TTC549 (cell line): ENCODE data around the gene KLHL25.
"Not testable (repeated sequence)": the region's sequence is repeated elsewhere in the genome, so short reads cannot be mapped to it uniquely, and the experiment has no call there.

Source experiments
- FAIRE-seq: peaks from 2 replicates; lab custom pipeline; 2012; peaks lifted over from hg19 to GRCh38; lab: Jason Lieb, UNC

KLHL25 gene

DNA sequence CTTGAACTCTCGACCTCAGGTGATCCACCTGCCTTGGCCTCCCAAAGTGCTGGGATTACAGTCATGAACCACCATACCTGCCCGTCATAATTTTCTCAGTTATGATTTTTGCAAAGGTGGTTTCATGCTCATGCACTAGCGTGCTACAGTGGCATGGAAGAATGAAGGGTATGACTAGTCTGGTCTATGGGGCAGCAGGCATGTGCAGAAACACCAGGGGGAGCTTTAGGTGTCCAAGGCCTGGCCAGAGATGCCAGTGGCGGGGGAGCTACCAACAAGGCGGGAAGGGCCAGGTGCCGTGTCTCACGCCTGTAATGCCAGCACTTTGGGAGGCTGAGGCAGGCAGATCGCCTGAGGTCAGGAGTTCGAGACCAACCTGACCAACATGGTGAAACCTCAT, 7.9 kb upstream of the KLHL25 start:
- FAIRE-seq, result not testable (repeated sequence)

DNA sequence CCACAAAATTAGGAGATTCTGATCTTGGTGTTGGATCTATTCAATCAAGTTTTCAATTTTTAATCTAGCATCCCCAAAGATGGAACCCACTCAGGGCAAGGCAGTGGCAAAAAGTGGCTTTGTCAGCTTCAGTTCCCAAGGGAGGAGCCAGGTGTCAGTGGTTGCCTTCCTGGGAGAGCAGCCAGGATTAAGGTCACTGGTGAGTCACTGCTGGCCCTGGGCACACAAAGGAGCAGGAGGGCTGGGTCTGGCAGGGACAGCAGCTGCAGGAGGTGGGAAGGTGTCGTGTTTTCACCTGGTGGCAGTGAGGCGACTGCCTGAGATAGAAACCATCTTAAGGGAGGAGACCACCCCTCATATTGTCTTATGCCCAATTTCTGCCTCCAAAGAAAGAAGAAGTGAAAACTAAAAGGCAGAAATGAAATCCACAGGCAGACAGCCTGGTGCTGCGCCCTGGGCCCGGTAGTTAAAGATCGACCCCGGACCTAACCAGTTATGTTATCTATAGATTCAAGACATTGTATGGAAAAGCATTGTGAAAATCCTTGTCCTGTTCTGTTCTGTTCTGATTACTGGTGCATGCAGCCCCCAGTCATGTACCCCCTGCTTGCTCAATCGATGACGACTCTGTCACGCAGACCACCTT, 5.9 kb upstream of the KLHL25 start:
- FAIRE-seq, result no peak

DNA sequence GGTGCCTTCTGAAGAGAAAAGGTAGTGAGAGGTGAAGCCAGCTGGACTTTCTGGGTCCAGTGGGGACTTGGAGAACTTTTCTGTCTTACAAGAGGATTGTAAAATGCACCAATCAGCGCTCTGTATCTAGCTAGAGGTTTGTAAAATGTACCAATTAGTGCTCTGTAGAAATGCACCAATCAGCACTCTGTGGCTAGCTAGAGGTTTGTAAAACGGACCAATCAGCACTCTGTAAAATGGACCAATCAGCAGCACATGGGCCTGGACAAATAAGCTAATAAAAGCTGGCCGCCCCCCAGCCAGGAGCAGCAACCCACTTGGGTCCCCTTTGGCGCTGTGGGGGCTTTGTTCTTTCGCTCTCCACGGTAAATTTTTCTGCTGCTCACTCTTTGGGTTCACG, 1.6 kb upstream of the KLHL25 start:
- not testable (repeated sequence) for FAIRE-seq

GRCh38 chr15:85795337-85796305, 896 bp upstream of the KLHL25 start:
- FAIRE-seq, result no peak

DNA sequence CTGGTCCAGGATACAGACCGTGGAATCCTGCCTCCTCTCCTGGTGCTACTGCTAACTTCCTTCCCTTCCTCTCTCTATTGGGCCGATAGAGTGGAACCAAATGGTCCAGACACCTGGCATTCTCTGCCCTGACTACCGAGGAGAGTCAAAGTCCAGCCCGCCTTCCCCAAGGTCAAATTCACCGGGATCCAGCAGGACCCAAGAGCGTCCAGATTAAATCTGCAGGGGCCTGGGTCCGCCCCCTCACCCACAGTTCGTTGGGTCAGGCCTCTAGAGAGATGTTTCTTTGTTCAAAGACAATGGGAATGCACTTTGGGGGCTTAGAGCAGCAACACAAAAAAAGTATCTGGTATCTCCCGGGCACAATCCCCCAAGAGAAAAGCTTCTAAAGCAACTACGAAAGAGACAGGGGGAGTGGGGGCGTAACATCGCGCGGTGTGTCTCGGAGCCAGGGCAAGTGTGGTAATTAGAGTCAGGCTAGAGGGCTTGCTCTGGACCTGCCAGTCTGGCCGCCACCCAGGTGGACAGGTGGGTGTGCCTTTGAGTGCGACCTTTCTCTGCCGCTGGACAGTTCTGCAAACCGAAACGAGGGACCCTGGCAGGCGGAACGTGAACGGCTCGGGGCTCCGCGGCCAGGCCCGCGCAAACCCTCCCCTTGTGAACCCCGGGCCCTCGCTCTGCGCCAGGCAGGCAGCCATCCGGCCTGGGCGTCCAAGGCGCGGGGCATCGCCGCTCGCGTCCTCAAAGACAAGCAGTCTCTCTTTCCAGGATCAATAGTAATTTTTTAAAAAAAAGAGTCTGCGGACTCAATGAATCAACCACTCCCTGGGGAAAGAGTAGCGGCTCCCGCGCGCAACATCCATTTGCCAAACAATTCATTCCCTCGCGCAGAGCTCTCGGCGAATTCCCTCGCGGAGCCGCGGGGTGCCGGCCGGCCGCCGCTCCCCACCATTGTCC, 806 bp downstream of the KLHL25 start:
- no peak for FAIRE-seq

GRCh38 chr15:85792912-85793590, 1.7 kb downstream of the KLHL25 start:
- FAIRE-seq, result no peak

- FAIRE-seq, result no peak
Observed at GRCh38 chr15:85792102-85792731, 2.5 kb downstream of the KLHL25 start.

DNA sequence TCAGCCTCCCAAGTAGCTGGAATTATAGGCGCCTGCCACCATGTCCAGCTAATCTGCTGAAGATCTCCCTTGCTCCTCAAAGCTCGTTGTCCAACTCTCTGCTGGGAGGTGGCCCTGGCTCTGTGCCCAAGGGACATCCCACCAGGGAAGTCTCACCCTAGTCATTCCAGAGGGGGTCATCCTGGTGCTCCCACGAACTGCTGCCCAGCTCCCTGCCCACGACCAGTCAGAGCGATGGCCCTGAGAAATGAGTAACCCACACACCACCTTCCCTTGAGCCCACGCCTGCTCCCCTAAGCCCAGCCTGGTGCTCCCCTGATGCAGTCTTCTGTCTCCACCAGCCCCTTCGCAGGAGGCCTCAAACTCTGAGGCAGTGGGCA, 5.2 kb downstream of the KLHL25 start:
- FAIRE-seq, result no peak

GRCh38 chr15:85788771-85789495, 5.8 kb downstream of the KLHL25 start:
- no peak for FAIRE-seq

GRCh38 chr15:85786781-85787114, 8.0 kb downstream of the KLHL25 start:
- FAIRE-seq, result no peak

DNA sequence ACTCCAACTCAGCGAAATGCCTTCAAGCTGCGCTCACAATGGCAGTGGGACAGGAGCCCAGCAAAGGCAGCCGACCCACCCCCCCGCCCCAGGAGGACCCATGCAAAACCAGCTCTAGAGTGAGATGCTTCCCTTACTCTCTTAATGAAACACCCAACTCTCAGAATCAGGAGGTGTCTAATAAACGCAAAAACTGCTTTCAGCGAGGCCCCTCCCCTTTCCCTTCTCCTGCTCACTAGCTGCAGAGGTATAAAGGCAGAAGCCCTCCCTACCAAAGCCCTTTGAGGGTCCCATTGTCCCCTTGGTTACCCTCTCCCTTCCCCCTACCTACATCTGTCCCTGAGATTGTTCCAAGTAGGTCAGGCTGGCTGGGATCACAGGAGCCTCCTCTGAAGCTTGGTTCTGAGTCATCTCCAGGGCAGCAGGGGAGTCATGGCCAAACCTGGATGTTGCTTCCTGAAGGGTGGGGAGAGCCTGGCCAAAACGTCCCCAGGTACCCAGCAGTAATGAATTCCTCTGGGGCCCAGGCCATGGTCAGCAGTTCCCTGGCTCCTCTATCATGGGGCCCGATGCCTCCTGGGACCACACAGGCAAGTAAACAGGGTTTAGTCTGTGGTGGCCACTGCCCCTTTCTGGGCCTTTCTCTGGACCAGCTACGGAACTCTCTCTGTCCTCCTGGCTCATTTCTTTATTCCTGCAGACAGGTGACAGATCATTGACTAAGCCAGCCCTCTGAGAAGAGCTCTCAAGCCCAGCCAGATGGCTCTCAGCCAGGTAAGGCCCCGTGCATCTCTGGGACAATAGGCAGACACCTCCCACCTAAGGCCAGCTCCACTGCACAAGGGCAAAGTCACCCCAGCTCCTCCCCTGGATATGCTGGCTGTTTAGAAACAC, 8.6 kb downstream of the KLHL25 start:
- no peak for FAIRE-seq

- FAIRE-seq, result no peak
Observed at GRCh38 chr15:85782064-85782463, 12.7 kb downstream of the KLHL25 start.

DNA sequence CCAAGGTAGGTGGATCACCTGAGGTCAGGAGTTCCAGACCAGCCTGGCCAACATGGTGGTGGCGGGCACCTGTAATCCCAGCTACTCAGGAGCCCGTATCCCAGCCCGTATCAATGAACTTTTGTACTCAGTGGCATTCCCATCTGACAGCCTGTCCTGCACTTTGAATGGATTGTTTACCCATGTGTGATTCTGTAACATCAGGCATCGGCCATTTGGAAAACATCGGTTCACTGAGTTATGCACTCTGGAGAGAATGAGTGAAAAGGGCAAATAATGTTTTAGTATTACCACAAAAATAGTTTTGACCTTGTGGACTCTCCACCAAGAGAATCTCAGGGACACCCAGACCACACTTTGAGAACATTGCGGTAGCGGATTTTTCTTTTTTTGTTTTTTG, 13.6 kb downstream of the KLHL25 start:
- no peak for FAIRE-seq

DNA sequence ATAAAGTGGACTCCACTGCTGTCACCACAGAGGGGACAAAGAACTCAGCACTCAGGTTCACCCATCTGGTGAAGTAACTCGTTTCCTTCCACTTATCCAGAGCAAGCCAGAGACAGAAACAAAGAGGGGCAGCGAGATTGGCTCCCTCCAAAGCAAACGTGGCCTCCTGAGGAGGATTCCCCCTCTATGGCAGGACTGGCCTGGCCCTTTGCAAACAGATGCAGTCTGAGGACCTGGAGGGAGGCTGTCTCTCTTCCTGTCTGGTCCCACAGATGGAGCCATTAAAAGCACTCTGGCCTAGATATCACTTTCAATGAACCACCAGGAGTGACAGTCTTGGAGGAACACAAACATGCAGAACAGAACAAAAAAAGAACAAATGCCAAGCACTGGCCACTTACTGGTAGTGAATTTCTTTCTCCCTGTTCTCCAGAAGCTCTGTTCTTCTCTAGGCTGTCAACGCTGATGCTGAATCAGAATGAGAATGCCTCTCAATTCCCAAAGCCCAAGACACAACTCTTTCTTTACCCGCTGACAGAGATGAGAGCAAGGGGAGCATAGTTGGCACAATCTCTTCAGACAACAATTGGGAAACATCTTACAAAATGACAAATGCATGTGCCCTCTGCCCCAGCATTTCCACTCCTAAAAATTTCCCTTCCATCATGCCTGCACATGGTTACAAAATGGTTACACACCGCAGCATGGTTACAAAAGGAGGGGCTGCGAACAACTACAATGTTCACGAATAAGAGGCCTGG, 14.3 kb downstream of the KLHL25 start:
- no peak for FAIRE-seq

GRCh38 chr15:85779249-85779648, 15.5 kb downstream of the KLHL25 start:
- no peak for FAIRE-seq

GRCh38 chr15:85778107-85778776, 16.5 kb downstream of the KLHL25 start:
- no peak for FAIRE-seq

GRCh38 chr15:85777250-85778106, 17.2 kb downstream of the KLHL25 start:
- FAIRE-seq, result no peak
